ENCODE results near the gene TMEM109. TPM values are rescaled to one million over a fixed set of nuclear protein-coding genes. Genes with fewer than 3 reads are reported as not detected.

Gene TMEM109
- polyA plus RNA-seq, 1 donor from 2014 or later = 1.8 TPM

- Histone ChIP-seq H3K36me3 (ENCODE audit: insufficient read depth, low read length) (no peaks in the 10 kb centered on the region), H3K4me2 (ENCODE audit: low read length) (no peak overlapping the region), H3K79me2 (replicated peaks; ENCODE audit: insufficient read depth, low read length) (peaks cover 45% of the 10 kb centered on the region), H3K27ac (ENCODE audit: low read length) (no peak overlapping the region), H3K9ac (ENCODE audit: low read length) (no peak overlapping the region), H3F3A (ENCODE audit: insufficient read depth, low read length, poor library complexity, severe bottlenecking) (no peaks in the 10 kb centered on the region), H4K20me1 (ENCODE audit: insufficient read depth) (peaks cover 6% of the 10 kb centered on the region), H3K27me3 (ENCODE audit: insufficient read depth, low read depth, low read length) (no peaks in the 10 kb centered on the region), H3K4me3 (ENCODE audit: low read length) (no peak overlapping the region), H2AFZ (ENCODE audit: low read depth, low read length) (no peak overlapping the region), H3K9me3 (ENCODE audit: low read length) (no peaks in the 10 kb centered on the region), H3K9me2 (ENCODE audit: insufficient read depth, low read length) (no peaks in the 10 kb centered on the region)
- TF ChIP-seq CTCF (IDR thresholded peaks at IDR 0.05; ENCODE audit: poor library complexity, severe bottlenecking) (no peak), TAF1 (IDR thresholded peaks at IDR 0.05; ENCODE audit: low read depth) (no peak), EP300 (conservative IDR thresholded peaks at IDR 0.05; ENCODE audit: poor library complexity, severe bottlenecking) (no peak), POLR2AphosphoS5 (IDR thresholded peaks at IDR 0.05) (no peak), EZH2 (IDR thresholded peaks at IDR 0.05; ENCODE audit: borderline replicate concordance, insufficient read depth, low read length, poor library complexity, severe bottlenecking) (no peak), RAD21 (conservative IDR thresholded peaks at IDR 0.05) (no peak)
Measured at GRCh38 chr11:60922906-60923305, 8.9 kb downstream of the TMEM109 start.

GRCh38 chr11:60923326-60923725 lies 9.4 kb downstream of the TMEM109 start:
- Histone ChIP-seq H3K4me3 (ENCODE audit: low read length) (peak overlapping the region; percentile 82), H3K9me3 (ENCODE audit: low read length) (no peaks in the 10 kb centered on the region), H2AFZ (ENCODE audit: low read depth, low read length) (no peak overlapping the region), H3K79me2 (replicated peaks; ENCODE audit: insufficient read depth, low read length) (peaks cover 41% of the 10 kb centered on the region), H3K36me3 (ENCODE audit: insufficient read depth, low read length) (no peaks in the 10 kb centered on the region), H3K27ac (ENCODE audit: low read length) (no peak overlapping the region), H3K9ac (ENCODE audit: low read length) (peak overlapping the region; percentile 96), H4K20me1 (ENCODE audit: insufficient read depth) (peaks cover 6% of the 10 kb centered on the region), H3K27me3 (ENCODE audit: insufficient read depth, low read depth, low read length) (no peaks in the 10 kb centered on the region), H3K4me2 (ENCODE audit: low read length) (no peak overlapping the region), H3K9me2 (ENCODE audit: insufficient read depth, low read length) (no peaks in the 10 kb centered on the region), H3F3A (ENCODE audit: insufficient read depth, low read length, poor library complexity, severe bottlenecking) (no peaks in the 10 kb centered on the region)
- TF ChIP-seq SMC3 (conservative IDR thresholded peaks at IDR 0.05; ENCODE audit: poor library complexity) = no peak
- TF ChIP-seq POLR2AphosphoS5 (IDR thresholded peaks at IDR 0.05) = no peak
- no peak for TF ChIP-seq CTCF (IDR thresholded peaks at IDR 0.05; ENCODE audit: poor library complexity, severe bottlenecking)
- TF ChIP-seq MXI1 (conservative IDR thresholded peaks at IDR 0.05; ENCODE audit: poor library complexity, severe bottlenecking) = no peak
- no peak for TF ChIP-seq RAD21 (conservative IDR thresholded peaks at IDR 0.05)
- TF ChIP-seq TAF1 (IDR thresholded peaks at IDR 0.05; ENCODE audit: low read depth) = no peak
- TF ChIP-seq EP300 (conservative IDR thresholded peaks at IDR 0.05; ENCODE audit: poor library complexity, severe bottlenecking) = no peak
- no peak for TF ChIP-seq EZH2 (IDR thresholded peaks at IDR 0.05; ENCODE audit: borderline replicate concordance, insufficient read depth, low read length, poor library complexity, severe bottlenecking)
- TF ChIP-seq REST (IDR thresholded peaks at IDR 0.05; ENCODE audit: borderline replicate concordance) = no peak

Data from neural cell (in vitro differentiated cells).